Embryonic facial prominence (tissue), 1 donor: ENCODE measurements around the gene SLC26A8.

Source experiments
- DNase-seq: peaks from one replicate; pipeline ENCODE4 v3.0.0-alpha.2; 2016; ENCODE audit errors: extremely low spot score

SLC26A8 gene, protein sequence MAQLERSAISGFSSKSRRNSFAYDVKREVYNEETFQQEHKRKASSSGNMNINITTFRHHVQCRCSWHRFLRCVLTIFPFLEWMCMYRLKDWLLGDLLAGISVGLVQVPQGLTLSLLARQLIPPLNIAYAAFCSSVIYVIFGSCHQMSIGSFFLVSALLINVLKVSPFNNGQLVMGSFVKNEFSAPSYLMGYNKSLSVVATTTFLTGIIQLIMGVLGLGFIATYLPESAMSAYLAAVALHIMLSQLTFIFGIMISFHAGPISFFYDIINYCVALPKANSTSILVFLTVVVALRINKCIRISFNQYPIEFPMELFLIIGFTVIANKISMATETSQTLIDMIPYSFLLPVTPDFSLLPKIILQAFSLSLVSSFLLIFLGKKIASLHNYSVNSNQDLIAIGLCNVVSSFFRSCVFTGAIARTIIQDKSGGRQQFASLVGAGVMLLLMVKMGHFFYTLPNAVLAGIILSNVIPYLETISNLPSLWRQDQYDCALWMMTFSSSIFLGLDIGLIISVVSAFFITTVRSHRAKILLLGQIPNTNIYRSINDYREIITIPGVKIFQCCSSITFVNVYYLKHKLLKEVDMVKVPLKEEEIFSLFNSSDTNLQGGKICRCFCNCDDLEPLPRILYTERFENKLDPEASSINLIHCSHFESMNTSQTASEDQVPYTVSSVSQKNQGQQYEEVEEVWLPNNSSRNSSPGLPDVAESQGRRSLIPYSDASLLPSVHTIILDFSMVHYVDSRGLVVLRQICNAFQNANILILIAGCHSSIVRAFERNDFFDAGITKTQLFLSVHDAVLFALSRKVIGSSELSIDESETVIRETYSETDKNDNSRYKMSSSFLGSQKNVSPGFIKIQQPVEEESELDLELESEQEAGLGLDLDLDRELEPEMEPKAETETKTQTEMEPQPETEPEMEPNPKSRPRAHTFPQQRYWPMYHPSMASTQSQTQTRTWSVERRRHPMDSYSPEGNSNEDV

DNA sequence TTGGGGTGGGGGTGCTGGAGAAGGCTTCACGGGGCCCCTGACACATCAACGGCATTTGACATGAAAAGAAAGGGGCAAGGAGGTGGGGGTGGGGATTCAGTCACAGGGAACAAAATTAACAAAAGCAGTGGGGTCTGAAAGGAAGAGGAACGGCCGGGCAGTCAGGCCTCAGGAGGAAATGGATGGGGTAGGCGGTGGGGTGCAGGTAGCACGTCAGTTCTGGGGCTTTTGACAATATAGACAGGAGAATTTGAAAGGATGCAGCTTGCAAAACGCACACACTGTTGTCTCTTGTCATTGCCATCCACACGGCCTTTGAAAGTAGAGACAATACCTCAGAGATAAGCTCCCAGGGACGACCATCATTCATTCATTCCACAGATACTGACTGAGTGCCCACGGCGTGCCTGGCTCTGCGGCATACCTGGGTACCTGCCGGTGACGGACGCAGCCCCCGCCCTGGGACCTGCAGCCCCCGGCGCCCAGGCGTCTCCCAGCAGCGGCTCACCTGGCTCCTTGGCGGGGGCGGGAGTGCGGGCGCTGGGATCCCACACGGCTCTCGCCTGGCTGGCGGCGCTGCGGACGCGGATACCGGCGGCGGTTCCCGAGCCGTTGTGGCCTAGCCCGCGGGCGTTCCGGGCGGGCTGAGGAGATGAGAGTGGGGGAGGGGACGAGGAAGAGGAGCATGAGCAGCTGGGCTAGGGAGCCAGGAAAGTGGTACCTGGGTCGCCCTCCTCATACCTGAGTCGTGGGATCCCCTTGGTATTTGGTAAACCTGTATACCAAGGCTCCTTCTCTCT lies at the start of gene SLC26A8:
SLC26A8 (minus strand) TSS at position 646 of the 800 bp plus-strand sequence. CDS start 4,934 bp downstream, outside the sequence.
- no peak for DNase-seq

DNA sequence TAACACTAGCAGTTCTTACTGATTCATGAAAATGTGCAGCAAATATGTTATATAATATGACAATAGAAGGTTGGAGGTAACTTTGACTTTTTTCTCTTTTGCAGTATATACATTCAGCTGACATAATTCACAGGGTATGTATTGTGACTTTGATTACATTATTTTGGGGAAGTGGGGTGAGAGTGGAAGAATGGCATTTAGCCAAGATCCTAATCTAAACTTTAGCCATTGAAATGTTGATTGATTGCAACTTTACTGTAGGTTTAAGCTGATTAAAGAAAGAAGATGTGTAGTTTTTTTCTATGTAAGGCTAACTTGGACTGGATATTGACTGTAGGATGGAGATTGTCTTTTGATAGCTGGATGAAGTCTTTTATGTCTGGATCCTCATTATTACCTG lies 49.1 kb upstream of the SLC26A8 start:
- no peak for DNase-seq

DNA sequence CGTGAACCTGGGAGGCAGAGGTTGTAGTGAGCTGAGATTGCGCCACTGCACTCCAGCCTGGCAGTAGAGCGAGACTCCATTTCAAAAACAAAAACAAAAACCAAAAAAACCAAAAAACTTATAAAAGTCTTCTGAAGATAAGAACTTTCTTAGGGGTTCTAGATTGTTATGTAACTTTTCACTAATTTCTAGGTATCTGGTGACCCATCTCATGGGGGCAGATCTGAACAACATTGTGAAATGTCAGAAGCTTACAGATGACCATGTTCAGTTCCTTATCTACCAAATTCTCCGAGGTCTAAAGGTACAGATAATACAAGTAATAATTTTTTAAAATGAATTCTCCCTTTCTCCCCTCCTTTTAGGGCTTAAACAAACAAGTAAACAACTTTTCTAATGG lies 48.2 kb upstream of the SLC26A8 start:
- DNase-seq = no peak

DNA sequence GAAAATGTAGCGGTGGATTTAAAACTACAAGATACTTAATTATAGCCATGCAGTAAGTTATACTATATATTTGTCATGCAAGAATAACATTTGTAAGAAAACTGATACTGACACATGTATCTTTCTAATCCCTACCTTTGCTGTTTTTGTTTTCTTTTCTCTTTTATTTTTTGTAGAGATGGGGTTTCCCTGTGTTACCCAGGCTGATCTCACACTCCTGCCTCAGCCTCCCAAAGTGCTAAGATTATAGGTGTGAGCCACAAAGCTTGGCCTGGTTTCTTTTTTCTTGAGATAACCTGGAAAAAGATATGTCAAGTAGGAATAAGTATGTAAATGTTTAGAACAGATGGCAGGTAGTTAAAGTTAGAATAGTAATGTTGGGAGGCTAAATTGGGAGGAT lies 47.3 kb upstream of the SLC26A8 start:
- DNase-seq = no peak

DNA sequence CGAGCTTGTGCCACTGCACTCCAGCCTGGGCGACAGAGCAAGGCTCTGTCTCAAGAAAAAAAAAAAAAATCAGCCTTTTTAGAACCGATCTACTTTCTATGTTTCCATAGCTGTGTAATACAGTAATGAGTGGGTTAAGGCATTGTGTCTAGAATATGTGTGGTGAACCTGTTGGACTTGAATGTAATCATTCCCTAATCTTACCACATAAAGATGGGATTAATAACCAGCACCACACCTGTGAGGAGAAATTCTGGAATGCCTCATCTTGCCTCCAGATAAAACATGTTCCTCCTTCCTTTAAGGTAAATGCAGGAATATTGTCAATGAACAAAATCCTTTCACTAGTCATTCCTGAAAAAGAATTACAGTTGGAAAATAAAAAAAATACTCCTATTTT lies 46.8 kb upstream of the SLC26A8 start:
- no peak for DNase-seq

DNA sequence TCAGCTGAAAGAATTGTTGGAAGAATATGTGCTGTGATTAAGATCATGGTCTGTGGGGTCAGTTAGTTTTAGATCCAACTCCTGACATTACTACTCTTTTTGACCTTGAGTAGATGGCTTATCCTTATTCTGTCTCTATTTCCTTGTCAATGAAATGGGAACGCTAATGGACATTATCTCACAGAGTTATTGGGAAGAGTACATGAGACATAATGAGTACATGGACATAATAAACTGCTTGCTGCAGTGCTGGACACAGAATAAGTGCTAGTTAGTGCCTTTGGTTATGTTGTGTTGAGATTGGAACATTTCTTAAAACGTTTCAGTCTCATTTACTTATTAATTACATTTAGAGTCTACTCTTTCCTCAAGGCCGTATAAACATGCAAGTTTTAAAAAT lies 45.8 kb upstream of the SLC26A8 start:
- no peak for DNase-seq

DNA sequence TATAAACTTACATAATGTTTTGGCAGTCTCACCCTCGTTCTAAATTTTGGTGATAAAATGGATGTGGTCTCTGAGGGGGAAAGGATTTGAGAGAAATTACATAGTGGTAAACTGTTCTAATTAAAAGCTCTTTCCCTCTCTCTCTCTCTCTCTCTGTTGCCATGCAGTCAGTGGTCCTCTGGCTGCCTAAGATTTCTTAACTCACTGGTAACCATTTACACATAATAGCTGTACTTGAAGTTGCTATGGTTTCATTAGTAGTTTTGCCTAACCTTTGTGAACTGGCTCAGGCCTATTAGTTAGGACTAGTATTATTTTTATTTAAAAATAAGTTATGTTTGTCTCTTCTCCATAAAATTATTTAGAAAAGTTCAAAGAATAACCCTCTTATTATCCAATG lies 45.1 kb upstream of the SLC26A8 start:
- no peak for DNase-seq

DNA sequence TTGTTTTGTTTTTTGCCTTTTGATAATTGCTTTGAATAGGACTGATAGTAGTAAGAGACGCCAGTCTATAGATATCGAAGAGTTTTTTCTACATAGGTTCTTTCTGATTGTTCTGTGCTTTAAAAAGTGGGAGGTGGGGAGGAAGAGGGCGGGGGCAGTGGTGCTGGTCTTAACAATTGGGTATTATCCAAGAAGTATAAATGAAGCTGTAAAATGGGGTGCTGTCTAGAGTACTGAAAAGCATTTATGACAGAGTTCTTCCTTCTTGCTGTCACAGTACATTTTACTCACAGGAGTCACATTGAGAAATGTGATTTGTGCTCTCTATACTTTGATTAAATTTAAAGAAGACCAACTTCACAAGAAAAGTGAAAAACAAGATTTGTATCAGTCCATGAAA lies 44.1 kb upstream of the SLC26A8 start:
- no peak for DNase-seq

DNA sequence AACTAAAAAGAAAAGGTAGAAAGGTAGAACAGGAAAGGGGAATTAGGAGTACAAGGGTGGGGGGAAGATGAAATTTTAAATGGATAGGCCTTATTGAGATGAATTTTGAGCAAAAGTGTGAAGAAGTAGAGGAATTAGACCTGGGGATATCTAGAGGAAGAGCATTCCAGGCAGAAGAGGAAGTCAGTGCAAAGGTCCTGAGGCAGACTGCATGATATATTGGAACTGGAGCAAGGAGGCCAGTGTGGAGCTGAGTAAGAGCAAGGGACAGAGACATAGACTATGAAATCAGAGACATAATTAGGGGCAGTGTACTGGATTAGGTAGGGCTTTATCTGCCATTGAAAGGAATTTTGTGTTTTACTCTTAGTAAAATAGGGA lies 43.6 kb upstream of the SLC26A8 start:
- no peak for DNase-seq

DNA sequence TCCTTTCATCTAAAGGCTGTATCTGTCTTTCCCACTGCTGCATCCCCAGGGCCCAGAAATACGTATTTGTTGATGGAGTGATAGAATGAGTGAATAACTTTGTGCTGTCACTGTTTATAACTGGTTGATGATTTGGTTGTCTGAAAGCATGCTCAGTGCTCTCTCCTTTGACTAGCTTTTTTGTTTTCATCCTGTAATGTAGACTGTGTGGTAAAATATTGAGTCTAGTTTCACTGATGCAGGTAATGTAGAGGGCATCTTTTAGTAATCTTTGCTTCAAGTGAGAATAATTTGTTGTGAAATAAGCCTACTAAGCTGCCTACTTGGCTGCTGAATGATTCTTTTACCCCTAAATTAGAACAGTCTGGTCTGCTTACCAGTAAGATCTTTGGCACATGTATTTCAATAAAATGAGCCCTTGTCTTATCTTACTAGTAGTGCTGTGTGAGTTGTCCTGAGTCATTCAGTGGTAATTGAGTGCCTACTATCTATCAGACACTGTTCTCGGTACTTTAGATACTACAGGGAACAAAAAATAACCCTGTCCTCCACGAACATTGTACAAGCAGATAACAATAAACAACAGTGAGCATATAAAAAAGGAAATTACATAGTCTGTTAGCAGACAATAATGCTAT lies 43.1 kb upstream of the SLC26A8 start:
- DNase-seq = no peak

DNA sequence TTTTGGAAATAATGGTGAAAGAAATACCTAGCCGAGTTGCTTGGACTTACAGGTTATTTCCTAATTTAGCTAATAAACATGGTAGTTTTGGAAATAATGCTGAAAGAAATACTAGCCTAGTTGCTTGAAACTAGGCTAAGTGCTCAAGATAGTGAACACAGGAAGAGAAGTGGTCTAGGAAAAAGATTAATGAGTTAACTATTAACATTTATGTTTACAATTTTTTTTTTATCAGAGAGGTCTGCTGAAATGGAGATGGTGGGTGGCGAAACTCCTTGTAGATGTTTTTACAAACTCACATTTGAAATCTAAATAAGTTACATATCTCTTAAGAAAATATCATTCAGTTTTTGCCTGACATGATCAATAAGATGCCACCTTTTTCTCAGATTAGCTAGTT lies 42.4 kb upstream of the SLC26A8 start:
- no peak for DNase-seq

DNA sequence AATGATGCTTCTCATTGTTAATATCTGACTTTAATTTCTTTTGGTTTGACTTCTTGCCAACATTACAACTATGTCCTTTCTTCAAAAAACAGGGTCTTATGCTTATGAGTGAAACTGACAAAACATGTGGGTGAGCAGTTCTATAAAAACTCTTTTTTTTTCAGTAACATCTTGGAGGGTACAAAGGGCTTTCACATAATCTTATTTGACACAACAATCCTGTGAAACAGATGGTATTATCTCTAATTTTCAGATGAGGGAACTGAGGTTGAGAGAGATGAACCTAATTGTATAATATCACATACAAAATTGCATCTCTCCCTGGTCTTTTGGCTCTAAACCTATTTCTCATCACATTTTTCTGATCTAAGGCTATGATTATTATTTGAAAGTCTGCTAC lies 41.5 kb upstream of the SLC26A8 start:
- DNase-seq = no peak

DNA sequence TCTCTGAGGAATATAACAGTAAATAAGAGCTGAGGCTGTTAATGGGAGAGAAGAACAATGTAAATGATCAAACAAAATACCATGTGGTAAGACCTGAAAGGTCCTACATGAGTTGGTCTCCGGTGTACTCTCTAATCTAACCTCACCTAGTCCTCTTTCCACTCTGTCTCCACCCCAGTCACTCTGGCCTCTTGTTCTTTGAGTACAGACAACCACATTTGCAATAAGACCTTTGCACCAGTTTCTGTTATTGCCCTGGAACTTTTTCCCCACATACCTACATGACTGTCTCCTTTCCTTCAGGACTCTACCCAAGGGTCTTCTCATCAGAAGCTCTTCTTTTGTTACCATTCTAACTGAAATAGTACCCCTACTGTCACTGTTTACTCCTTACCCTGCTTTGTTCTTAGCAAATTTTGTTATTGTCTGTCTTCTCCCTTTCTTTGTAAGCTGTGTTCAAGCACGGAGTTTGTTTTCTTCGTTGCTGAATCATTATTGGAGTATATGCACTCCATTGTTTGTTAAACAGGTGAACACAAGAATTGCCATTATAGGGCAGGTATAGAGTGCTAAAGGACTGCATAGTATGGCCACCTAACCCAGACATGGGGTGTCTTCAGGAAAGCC lies 40.4 kb upstream of the SLC26A8 start:
- no peak for DNase-seq

DNA sequence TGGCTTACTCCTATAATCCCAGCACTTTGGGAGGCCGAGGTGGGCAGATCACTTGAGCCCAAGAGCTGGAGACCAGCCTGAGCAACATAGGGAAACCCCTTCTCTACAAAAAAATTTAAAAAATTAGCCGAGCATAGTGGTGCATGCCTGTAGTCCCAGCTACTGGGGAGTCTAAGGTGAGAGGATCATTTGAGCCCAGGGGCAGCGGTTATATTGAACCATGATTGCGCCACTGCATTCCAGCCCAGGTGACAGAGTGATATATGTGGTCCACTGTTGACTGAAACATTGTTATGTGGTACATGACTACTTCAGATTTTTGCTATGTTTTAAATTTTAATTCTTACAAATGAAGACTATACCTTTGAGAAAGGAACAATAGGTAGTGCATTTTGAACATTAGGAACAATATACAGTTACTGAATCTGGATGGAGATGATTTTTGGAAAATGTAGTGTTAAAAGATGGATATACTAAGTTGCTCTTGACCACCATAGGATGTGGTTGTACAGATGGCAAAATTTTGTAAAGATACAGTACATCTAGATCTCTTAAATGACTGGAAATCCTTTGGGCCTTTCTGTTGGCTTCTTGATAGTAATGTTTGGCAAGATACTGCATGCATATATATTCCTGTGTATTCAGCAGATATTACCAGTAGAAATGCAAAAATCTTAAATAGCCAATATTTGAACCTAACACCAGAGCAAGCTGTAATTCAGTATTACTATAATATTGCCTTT lies 39.0 kb upstream of the SLC26A8 start:
- no peak for DNase-seq

DNA sequence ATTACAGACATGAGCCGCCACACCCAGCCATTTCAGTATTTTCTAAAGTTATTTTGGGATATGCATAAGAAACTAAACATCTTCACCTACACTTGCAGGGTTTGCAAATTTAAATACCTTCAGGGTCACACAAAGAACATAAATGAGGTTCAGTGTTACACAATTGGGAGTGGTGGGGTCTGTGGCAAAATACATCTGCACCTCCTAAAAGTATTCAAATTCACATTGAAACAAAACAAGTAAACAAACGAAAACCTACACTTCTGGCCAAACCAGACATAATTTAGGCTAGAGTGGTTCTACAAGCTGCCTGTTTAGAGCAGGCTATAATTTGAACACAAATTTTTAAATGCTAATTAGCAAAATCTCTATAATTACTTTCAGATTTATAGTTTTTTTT lies 37.8 kb upstream of the SLC26A8 start:
- DNase-seq = no peak

DNA sequence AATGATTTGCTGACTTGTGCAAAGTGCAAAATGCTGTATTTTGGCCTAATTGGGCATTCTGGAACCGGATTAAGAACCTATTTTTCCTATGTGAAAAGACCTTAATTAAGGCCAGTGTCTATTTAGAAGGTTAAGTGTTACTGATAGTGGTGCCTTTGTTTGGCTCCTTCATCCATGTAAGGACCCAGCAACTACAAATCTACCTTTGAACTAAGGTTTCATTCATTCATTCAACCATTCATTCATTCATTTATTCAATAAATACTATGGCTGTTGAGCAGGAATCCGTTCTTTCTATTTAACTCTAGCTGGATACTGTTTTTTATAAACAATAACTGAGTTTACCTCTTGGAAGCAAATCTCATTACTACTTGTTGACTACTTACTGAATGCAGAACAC lies 36.8 kb upstream of the SLC26A8 start:
- no peak for DNase-seq

DNA sequence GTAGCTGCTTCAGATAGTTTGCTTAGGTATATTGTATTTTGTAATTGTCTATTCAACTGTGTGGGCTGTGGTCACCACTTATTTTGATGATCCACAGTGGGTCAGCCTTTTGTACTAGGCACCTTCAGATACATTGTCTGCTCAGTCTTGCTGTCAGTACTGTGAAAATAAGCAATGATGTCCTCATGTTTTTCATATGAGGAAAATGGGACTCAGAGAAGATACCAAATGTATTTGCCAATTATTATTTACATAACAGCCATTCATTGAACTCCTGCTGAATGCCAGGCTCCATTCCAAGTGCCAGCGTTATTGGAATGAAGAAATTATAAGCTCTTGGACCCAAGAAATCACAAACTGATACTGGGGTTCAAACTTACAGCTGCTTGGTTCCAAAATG lies 31.7 kb upstream of the SLC26A8 start:
- no peak for DNase-seq

DNA sequence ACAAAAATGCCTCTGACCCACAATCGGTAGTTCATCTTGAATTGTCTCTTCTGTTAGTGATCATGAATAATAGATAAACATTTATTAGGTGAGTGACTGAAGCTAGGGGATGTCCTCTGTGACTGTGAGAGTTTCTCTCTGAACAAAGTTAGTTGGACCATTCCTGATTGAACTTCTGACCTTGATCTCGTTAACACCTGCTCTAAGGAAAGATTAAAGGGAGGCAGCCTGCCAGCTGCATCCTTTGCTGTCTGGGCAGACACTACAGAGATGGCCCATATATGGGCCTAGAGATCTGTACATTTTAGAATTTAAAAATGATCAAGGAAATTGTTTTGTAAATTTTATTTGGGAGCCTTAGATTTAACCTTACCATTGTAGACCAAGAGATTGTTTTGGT lies 30.5 kb upstream of the SLC26A8 start:
- no peak for DNase-seq

DNA sequence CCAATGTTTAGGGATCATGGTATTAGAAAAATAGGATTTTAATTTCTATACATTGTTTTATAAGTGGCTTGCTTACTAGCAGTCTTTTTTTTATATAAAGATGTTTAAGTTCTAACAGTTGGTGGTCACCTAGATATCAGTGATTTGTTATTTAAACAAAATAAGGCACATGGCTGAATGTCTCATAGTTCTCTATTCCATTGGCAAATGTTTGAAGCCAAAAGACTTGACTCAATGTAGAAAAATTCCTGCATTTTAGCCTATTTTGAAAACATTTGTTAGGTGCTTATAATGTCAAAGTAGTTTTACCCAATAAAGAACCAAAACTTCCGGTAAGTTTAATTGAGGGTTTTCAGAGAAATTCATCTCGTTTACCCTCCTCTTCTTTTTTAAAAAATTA lies 30.0 kb upstream of the SLC26A8 start:
- no peak for DNase-seq

DNA sequence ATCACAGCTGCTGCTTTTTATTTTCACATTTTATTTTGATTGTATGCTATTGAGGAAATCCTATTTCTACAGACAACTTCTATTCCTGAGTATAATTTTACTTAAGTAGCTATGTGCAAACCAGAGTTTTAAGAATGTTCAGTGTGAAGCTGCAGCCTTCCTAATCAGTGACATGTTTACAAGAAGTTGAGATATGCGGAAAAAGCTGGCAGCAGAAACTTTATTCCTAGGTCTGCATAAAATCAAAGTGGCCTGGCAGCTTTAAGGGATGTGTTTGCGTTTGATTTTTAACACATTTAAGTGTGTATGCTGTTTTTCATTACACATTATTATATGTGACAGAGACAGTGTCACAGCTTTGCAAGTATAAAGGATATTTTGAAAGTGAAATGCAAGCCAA lies 29.4 kb upstream of the SLC26A8 start:
- DNase-seq = no peak
